H9 (cell line): Measurements from ENCODE around the gene TANK. TPM values are rescaled to one million over a fixed set of nuclear protein-coding genes. Genes with fewer than 3 reads are reported as not detected.

Experiments used
- DNase-seq: peaks from one replicate; pipeline ENCODE4 v3.0.0-alpha.2; 2017
- H2AFZ ChIP-seq: one replicate; pipeline ENCODE4 v1.6.1; 2013; ENCODE audit warnings: mild to moderate bottlenecking, low read length, control low read depth, moderate library complexity
- H2AK5ac ChIP-seq: 2 replicates; pipeline ENCODE4 v1.6.1; 2013; ENCODE audit warnings: low read length, control low read depth, mixed read lengths; ENCODE audit not compliant: insufficient read length
- H2BK120ac ChIP-seq: one replicate; pipeline ENCODE4 v1.6.1; 2013; ENCODE audit warnings: low read depth, mild to moderate bottlenecking, low read length, control low read depth, inconsistent platforms; ENCODE audit not compliant: poor library complexity, severe bottlenecking
- H2BK12ac ChIP-seq: 2 replicates; pipeline ENCODE4 v1.6.1; 2013; ENCODE audit warnings: low read length, control low read depth, mixed read lengths, low read depth; ENCODE audit not compliant: insufficient read length
- H2BK15ac ChIP-seq: 2 replicates; pipeline ENCODE4 v1.6.1; 2013; ENCODE audit warnings: low read depth, low read length, control low read depth
- H2BK20ac ChIP-seq: one replicate; pipeline ENCODE4 v1.6.1; 2013; ENCODE audit warnings: low read depth, mild to moderate bottlenecking, low read length, control low read depth, inconsistent platforms; ENCODE audit not compliant: poor library complexity, severe bottlenecking
- H2BK5ac ChIP-seq: 2 replicates; pipeline ENCODE4 v1.6.1; 2013; ENCODE audit warnings: low read length, control low read depth, mixed read lengths; ENCODE audit not compliant: insufficient read length
- H3K14ac ChIP-seq: 2 replicates; pipeline ENCODE4 v1.6.1; 2013; ENCODE audit warnings: low read length, control low read depth; ENCODE audit not compliant: insufficient read depth
- H3K18ac ChIP-seq: 2 replicates; pipeline ENCODE4 v1.6.1; 2013; ENCODE audit warnings: low read depth, mild to moderate bottlenecking, mixed read lengths, low read length, control low read depth; ENCODE audit not compliant: insufficient read length
- H3K23ac ChIP-seq: 2 replicates; pipeline ENCODE4 v1.6.1; 2013; ENCODE audit warnings: low read length, control low read depth, mixed read lengths, low read depth; ENCODE audit not compliant: insufficient read length
- H3K23me2 ChIP-seq: 2 replicates; pipeline ENCODE4 v1.6.1; 2013; ENCODE audit warnings: low read depth, mild to moderate bottlenecking, mixed read lengths, low read length, control low read depth; ENCODE audit not compliant: insufficient read length, poor library complexity, severe bottlenecking
- H3K27ac ChIP-seq: 2 replicates; pipeline ENCODE4 v1.5.1; 2013; ENCODE audit warnings: low read length, control low read depth, mixed read lengths, low read depth; ENCODE audit not compliant: insufficient read length
- H3K27me3 ChIP-seq: 2 replicates; pipeline ENCODE4 v1.6.1; 2013; ENCODE audit warnings: low read length, control low read depth, inconsistent platforms; ENCODE audit not compliant: insufficient read depth
- H3K4ac ChIP-seq: 2 replicates; pipeline ENCODE4 v1.6.1; 2013; ENCODE audit warnings: low read depth, mild to moderate bottlenecking, control low read depth, inconsistent platforms, low read length, moderate library complexity
- H3K4me1 ChIP-seq: 2 replicates; pipeline ENCODE4 v1.6.1; 2013; ENCODE audit warnings: low read length, control low read depth, inconsistent platforms; ENCODE audit not compliant: insufficient read depth
- H3K4me2 ChIP-seq: 2 replicates; pipeline ENCODE4 v1.6.1; 2013; ENCODE audit warnings: low read length, control low read depth, mixed read lengths; ENCODE audit not compliant: insufficient read length, insufficient read depth
- H3K56ac ChIP-seq: 2 replicates; pipeline ENCODE4 v1.6.1; 2013; ENCODE audit warnings: low read depth, mild to moderate bottlenecking, mixed read lengths, low read length, control low read depth; ENCODE audit not compliant: insufficient read length
- H3K79me1 ChIP-seq: 2 replicates; pipeline ENCODE4 v1.6.1; 2013; ENCODE audit warnings: low read depth, mild to moderate bottlenecking, moderate library complexity, low read length, control low read depth, inconsistent platforms; ENCODE audit not compliant: insufficient read depth, poor library complexity, severe bottlenecking
- H3K79me2 ChIP-seq: 2 replicates; pipeline ENCODE4 v1.6.1; 2013; ENCODE audit warnings: low read length, control low read depth, inconsistent platforms; ENCODE audit not compliant: insufficient read depth
- H3K9ac ChIP-seq: 2 replicates; pipeline ENCODE4 v1.6.1; 2013; ENCODE audit warnings: low read length, control low read depth, mixed read lengths; ENCODE audit not compliant: insufficient read length; ENCODE audit errors: extremely low read depth
- H3K9me3 ChIP-seq: one replicate; pipeline ENCODE4 v1.6.1; 2013; ENCODE audit warnings: low read depth, low read length, inconsistent platforms; ENCODE audit not compliant: control insufficient read depth
- H3T11ph ChIP-seq: one replicate; pipeline ENCODE4 v1.6.1; 2013; ENCODE audit warnings: mild to moderate bottlenecking, low read length, control low read depth, inconsistent platforms
- H4K20me1 ChIP-seq: one replicate; pipeline ENCODE4 v1.6.1; 2013; ENCODE audit not compliant: control insufficient read depth, insufficient read length, insufficient read depth
- H4K5ac ChIP-seq: 2 replicates; pipeline ENCODE4 v1.6.1; 2013; ENCODE audit warnings: low read depth, mild to moderate bottlenecking, mixed read lengths, low read length, control low read depth; ENCODE audit not compliant: insufficient read length
- H4K8ac ChIP-seq: replicated peaks from 2 replicates; pipeline ENCODE4 v1.6.1; 2013; ENCODE audit warnings: low read length, control low read depth, mixed read lengths, low read depth; ENCODE audit not compliant: insufficient read length
- H4K91ac ChIP-seq: 2 replicates; pipeline ENCODE4 v1.6.1; 2013; ENCODE audit warnings: low read depth, mild to moderate bottlenecking, moderate library complexity, mixed read lengths, low read length, control low read depth; ENCODE audit not compliant: insufficient read length
- H3K27ac Mint-ChIP-seq, 3 experiments: 2 replicates in 2 of 3; 3 replicates in 1 of 3; pipeline ENCODE4 v1.8.0; 2020 to 2021; ENCODE audit warnings: mixed read lengths in 3 of 3, mild to moderate bottlenecking in 1 of 3, moderate library complexity in 1 of 3
- H3K27me3 Mint-ChIP-seq: 2 replicates; pipeline ENCODE4 v1.8.0; 2021; ENCODE audit warnings: low read depth, mild to moderate bottlenecking, moderate library complexity, mixed read lengths
- H3K36me3 Mint-ChIP-seq, 3 experiments: 2 replicates in 2 of 3; 3 replicates in 1 of 3; pipeline ENCODE4 v1.8.0; 2020 to 2021; ENCODE audit warnings: low read depth in 3 of 3, mixed read lengths in 3 of 3; ENCODE audit not compliant: insufficient read depth in 1 of 3
- H3K4me1 Mint-ChIP-seq, 2 experiments: 2 replicates each; pipeline ENCODE4 v1.8.0; 2020; ENCODE audit warnings: mixed read lengths in 2 of 2
- H3K4me3 Mint-ChIP-seq, 2 experiments: 2 replicates in 1 of 2; 3 replicates in 1 of 2; pipeline ENCODE4 v1.8.0; 2020 to 2021; ENCODE audit warnings: mild to moderate bottlenecking in 2 of 2, mixed read lengths in 2 of 2, moderate library complexity in 1 of 2
- H3K9me3 Mint-ChIP-seq, 2 experiments: 2 replicates in 1 of 2; 3 replicates in 1 of 2; pipeline ENCODE4 v1.8.0; 2020; ENCODE audit warnings: mild to moderate bottlenecking in 2 of 2, mixed read lengths in 2 of 2, moderate library complexity in 1 of 2
- CTCF ChIP-seq: fragments of 200-600 bp; sonication (generic); conservative IDR thresholded peaks from 3 replicates; pipeline ENCODE4 v1.8.0; 2021; ENCODE audit warnings: antibody characterized with exemption, mild to moderate bottlenecking
- WGBS: extraction: QIAGEN DNeasy Blood & Tissue Kit; methylation state at CpG from one replicate; pipeline ENCODE4 v1.1.7; 2013; ENCODE audit warnings: missing lambda C conversion rate, low lambda C conversion rate, mixed read lengths; ENCODE audit not compliant: insufficient read length; ENCODE audit errors: extremely low coverage; 5-methylcytosine and 5-hydroxymethylcytosine counted together
- total RNA-seq: library from RNA; stranded (reverse); gene quantifications from 2 replicates; pipeline ENCODE4 v1.2.1, GENCODE V29; 2021

TANK gene
- total RNA-seq, 1 experiment from 2014 or later: 23.9 TPM

- H4K20me1 ChIP-seq: no peaks in the 10 kb centered on the region
- H3K23ac ChIP-seq: no peak overlapping the region
- no peak overlapping the region for H2AK5ac ChIP-seq
- no peak for TF ChIP-seq CTCF
- no peak for DNase-seq
- no peak overlapping the region for H2AFZ ChIP-seq
- no peak overlapping the region for H2BK12ac ChIP-seq
- H3K56ac ChIP-seq: no peak overlapping the region
- H3K27me3 Mint-ChIP-seq: no peaks in the 10 kb centered on the region
- H3K23me2 ChIP-seq: no peaks in the 10 kb centered on the region
- no peak overlapping the region for H3K14ac ChIP-seq
- H3K4me1 Mint-ChIP-seq: peaks cover 15 to 16% of the 10 kb centered on the region in 2 experiments
- H3K4ac ChIP-seq: no peak overlapping the region
- H3K79me1 ChIP-seq: peaks cover 2% of the 10 kb centered on the region
- H3K4me1 ChIP-seq: no peaks in the 10 kb centered on the region; the same call in 1 of the 2 replicates
- no peaks in the 10 kb centered on the region for H3K9me3 Mint-ChIP-seq
- no peak overlapping the region for H3K4me2 ChIP-seq
- no peak overlapping the region for H3K18ac ChIP-seq
- H3K9ac ChIP-seq: no peak overlapping the region
- H2BK20ac ChIP-seq: no peak overlapping the region
- no peak overlapping the region for H4K5ac ChIP-seq
- H3K79me2 ChIP-seq: no peaks in the 10 kb centered on the region
- no CpG with 5 or more reads among the region's 6 CpGs for WGBS
- no peak overlapping the region for H2BK5ac ChIP-seq
- no peak overlapping the region for H3K4me3 Mint-ChIP-seq
- H3K36me3 Mint-ChIP-seq: peaks cover 5 to 8% (median 5%) of the 10 kb centered on the region in 3 experiments; a peak in 5 of 7 replicates
- H2BK15ac ChIP-seq: no peak overlapping the region
- H4K8ac ChIP-seq: no peak overlapping the region
- no peak overlapping the region for H3K27ac ChIP-seq
- H4K91ac ChIP-seq: no peak overlapping the region
- H3K9me3 ChIP-seq: no peaks in the 10 kb centered on the region
- H3K27me3 ChIP-seq: no peaks in the 10 kb centered on the region
- no peak overlapping the region for H2BK120ac ChIP-seq
- H3T11ph ChIP-seq: no peak overlapping the region
- no peak overlapping the region; a peak in 2 of 7 replicates for H3K27ac Mint-ChIP-seq
These were observed 6.5 kb downstream of the TANK start for GRCh38 chr2:161166538-161167409.
